Nephron (organoid): Measurements from ENCODE around the gene PPIAL4G.
"Not testable (repeated sequence)": the region's sequence is repeated elsewhere in the genome, so short reads cannot be mapped to it uniquely, and the experiment has no call there.

Experiments used
- H3K27ac Mint-ChIP-seq, 3 experiments: 2 replicates each; pipeline ENCODE4 v1.8.0; 2020; ENCODE audit warnings: mixed read lengths in 3 of 3, mild to moderate bottlenecking in 2 of 3, moderate library complexity in 1 of 3
- H3K27me3 Mint-ChIP-seq: 2 replicates; pipeline ENCODE4 v1.8.0; 2021; ENCODE audit warnings: low read depth, mild to moderate bottlenecking, moderate library complexity, mixed read lengths
- H3K36me3 Mint-ChIP-seq: 2 replicates; pipeline ENCODE4 v1.8.0; 2020; ENCODE audit warnings: low read depth, mixed read lengths
- H3K4me1 Mint-ChIP-seq: 2 replicates; pipeline ENCODE4 v1.8.0; 2020; ENCODE audit warnings: mixed read lengths
- H3K4me3 Mint-ChIP-seq, 3 experiments: 2 replicates each; pipeline ENCODE4 v1.8.0; 2020; ENCODE audit warnings: mild to moderate bottlenecking in 3 of 3, mixed read lengths in 3 of 3, moderate library complexity in 2 of 3
- H3K9me3 Mint-ChIP-seq: 2 replicates; pipeline ENCODE4 v1.8.0; 2020; ENCODE audit warnings: mixed read lengths
- TF ChIP-seq, protein P1 (sequence below), 3 experiments: fragments of 200-600 bp; sonication (generic); IDR thresholded peaks; one replicate each; pipeline ENCODE4 v1.5.0; 2021; ENCODE audit warnings: antibody characterized with exemption in 3 of 3; ENCODE audit not compliant: unreplicated experiment in 3 of 3

The PPIAL4G gene

DNA sequence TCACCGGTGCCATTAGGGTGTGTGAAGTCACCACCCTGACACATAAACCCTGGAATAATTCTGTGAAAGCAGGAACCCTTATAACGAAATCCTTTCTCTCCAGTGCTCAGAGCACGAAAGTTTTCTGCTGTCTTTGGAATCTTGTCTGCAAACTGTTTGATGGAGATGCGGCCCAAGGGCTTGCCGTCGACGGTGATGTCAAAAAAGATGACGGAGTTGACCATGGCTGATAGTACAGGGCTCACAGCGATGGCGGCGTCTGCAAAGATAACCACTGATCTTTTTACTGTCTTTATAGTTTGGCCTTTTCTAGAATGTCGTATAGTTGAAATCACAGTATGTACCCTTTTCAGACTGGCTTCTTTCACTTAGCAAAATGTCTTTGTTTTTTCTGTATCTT lies at the start of gene PPIAL4G:
Gene PPIAL4G, minus strand, starts transcription at position 274 of the 400 bp plus-strand sequence. Its CDS starts 50 bp downstream, at position 224.
- H3K27ac Mint-ChIP-seq, H3K36me3 Mint-ChIP-seq, H3K27me3 Mint-ChIP-seq, H3K4me1 Mint-ChIP-seq, H3K9me3 Mint-ChIP-seq, H3K4me3 Mint-ChIP-seq: not testable (repeated sequence)

DNA sequence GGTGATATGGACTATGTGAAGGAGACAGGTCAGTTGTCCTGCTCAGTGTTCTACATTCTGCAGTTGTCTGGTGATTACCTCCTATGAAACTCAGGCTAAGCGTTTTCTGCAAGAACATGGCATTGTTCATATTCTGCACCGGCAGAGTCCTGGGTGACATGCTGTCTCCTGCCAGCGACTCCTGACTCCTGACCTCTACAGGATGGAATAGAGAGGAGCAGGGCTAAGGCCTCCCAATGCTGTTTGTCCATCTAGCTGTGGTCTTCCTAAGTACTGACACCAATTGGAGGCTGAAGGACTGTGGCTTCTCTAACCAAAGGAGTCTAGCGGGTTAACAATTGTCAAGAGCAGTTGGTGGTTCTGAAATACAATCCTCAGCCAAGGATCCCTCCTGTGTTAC lies 49.1 kb upstream of the PPIAL4G start:
- H3K9me3 Mint-ChIP-seq, H3K27me3 Mint-ChIP-seq, H3K4me1 Mint-ChIP-seq, H3K36me3 Mint-ChIP-seq, H3K4me3 Mint-ChIP-seq, H3K27ac Mint-ChIP-seq: not testable (repeated sequence)

DNA sequence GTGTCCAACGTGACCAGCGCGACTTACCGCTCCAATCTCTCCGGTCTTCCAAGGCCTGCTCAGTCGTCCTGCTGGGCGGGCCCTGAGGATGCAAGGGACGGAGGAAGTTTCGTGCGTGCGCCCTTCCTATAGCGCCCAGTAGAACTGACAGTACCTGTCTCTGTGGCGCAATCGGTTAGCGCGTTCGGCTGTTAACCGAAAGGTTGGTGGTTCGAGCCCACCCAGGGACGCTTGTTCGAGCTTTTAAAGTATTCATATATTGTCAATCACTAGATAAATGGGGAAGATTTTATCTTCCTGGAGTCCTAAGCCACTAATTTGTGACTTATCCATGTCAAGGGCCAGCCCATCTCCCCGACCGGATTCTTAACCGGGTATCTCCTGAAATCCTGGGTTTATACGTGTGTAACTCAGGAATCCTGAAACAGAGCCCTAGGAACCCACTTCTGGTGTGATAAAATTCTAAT lies 46.0 kb upstream of the PPIAL4G start:
- H3K27ac Mint-ChIP-seq, H3K27me3 Mint-ChIP-seq, H3K4me1 Mint-ChIP-seq, H3K36me3 Mint-ChIP-seq, H3K9me3 Mint-ChIP-seq: not testable (repeated sequence)
- peak overlapping the region; percentile 74 to 87 (median 83) for H3K4me3 Mint-ChIP-seq

DNA sequence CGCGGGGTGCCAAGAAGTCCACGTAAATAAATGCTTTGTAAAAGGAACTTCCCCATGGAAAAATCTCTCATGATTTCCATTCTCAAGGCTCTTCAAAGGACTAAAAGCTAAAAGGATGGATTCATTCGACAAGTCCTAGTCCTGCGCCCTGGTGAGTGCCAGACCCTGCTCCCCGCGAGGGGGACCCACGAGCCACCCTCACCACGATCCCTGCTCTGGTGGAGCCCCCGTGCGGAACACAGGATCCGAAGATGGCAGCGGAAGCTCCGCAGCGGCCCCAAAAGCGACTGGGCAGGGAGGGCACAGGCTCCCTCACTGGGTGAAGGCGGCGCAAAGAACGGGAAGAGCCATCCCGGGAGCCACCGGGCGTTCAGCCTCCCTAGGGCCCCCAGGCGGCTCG lies 45.5 kb upstream of the PPIAL4G start:
- TF ChIP-seq, protein P1, sequence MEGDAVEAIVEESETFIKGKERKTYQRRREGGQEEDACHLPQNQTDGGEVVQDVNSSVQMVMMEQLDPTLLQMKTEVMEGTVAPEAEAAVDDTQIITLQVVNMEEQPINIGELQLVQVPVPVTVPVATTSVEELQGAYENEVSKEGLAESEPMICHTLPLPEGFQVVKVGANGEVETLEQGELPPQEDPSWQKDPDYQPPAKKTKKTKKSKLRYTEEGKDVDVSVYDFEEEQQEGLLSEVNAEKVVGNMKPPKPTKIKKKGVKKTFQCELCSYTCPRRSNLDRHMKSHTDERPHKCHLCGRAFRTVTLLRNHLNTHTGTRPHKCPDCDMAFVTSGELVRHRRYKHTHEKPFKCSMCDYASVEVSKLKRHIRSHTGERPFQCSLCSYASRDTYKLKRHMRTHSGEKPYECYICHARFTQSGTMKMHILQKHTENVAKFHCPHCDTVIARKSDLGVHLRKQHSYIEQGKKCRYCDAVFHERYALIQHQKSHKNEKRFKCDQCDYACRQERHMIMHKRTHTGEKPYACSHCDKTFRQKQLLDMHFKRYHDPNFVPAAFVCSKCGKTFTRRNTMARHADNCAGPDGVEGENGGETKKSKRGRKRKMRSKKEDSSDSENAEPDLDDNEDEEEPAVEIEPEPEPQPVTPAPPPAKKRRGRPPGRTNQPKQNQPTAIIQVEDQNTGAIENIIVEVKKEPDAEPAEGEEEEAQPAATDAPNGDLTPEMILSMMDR (IDR thresholded peaks at IDR 0.05; ENCODE audit: unreplicated experiment in 3 of 3), result peak in 1 of 3 experiments; percentile 15
- H3K4me1 Mint-ChIP-seq, H3K27ac Mint-ChIP-seq, H3K4me3 Mint-ChIP-seq, H3K9me3 Mint-ChIP-seq, H3K27me3 Mint-ChIP-seq, H3K36me3 Mint-ChIP-seq: not testable (repeated sequence)

DNA sequence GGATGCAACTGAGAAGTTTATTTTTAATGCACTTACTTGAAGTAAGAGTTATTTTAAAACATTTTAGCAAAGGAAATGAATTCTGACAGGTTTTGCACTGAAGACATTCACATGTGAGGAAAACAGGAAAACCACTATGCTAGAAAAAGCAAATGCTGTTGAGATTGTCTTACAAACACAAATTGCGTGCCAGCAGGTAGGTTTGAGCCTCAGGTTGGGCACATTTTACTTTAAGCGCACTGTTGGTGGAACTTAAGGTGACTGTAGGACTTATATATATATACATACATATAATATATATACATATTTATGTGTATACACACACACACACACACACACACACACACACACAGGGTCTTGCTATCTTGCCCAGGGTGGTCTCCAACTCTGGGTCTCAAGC lies 43.5 kb upstream of the PPIAL4G start:
- H3K36me3 Mint-ChIP-seq, H3K27me3 Mint-ChIP-seq, H3K9me3 Mint-ChIP-seq, H3K4me3 Mint-ChIP-seq, H3K27ac Mint-ChIP-seq, H3K4me1 Mint-ChIP-seq: not testable (repeated sequence)

DNA sequence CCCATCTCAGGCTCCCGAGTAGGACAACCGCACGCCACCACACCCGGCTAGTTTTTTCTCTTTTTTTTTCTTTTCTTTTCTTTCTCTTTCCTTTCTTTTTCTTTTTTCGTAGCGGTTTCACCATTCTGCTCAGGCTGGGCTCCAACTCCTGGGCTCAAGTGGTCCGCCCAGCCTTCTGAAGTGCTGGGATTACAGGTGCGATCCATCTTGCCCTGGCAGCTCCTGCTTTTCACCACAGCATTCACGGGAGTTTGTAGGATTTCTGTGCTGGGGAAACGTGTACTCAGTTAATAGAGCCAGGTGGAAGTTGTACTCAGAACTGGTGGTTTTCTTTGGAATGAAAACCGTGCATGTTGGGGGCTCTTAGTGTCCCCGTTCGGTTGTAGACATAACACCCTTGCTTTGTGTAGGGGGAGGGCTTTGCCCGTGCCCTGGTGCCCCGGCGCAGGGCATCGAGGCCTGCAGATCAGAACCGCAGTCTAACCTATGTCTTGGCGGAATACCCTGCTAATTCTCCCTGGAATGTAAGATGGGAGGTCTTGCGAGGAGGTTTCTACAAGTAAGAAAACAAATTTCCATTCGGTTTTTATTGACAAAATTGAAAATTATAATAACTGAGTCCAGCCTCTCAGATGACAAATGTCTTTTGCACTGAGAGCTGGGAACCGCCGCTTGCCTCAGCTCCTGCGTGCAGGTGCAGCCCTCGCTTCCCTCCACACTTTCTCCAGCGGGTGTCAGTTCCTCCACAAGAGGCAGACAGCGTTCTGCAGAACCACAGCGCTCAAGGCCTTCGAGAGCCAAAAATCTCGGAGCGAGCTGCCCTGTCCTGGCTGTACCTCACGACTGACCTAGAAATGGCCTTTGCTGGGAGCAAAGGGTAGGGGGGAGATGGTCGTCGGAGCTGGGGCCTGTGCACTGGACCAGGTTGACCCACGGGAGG lies 40.4 kb upstream of the PPIAL4G start:
- not testable (repeated sequence) for H3K27me3 Mint-ChIP-seq, H3K9me3 Mint-ChIP-seq, H3K4me1 Mint-ChIP-seq, H3K36me3 Mint-ChIP-seq
- H3K4me3 Mint-ChIP-seq, result peak overlapping the region; percentile 86 to 90 (median 88)
- peak overlapping the region; percentile 99 to 100 (median 100) for H3K27ac Mint-ChIP-seq

DNA sequence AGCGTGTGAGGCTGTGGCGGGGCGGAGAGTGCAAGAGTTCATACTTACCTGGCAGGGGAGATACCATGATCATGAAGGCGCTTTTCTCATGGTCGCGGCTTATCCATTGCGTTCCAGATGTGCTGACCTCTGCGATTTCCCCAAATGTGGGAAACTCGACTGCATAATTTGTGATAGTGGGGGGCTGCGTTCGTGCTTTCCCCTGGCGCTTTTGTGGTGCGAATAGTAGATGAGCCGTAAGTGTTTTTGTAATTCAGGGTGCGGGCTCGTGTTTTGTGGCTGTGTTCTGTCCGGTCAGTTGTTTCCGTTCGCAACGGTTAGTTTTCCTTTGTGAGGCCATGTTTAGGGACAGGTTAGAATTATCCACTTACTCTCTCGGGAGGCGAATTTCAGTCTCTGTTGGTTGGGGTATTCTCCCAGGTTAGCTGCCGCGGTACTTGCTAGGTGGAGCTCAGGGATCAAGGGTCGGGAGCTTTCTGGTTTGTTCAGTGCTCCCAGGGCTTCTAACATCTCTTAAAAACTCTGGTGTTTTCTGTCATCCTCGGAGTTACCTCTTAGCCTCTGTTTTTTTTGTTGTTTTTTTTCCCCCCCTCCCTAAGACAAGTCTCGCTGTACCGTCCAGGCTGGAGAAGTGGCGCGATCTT lies 39.6 kb upstream of the PPIAL4G start:
- not testable (repeated sequence) for H3K36me3 Mint-ChIP-seq, H3K9me3 Mint-ChIP-seq, H3K4me1 Mint-ChIP-seq, H3K27me3 Mint-ChIP-seq
- H3K4me3 Mint-ChIP-seq, result peak overlapping the region; percentile 86 to 90 (median 88)
- H3K27ac Mint-ChIP-seq, result peak overlapping the region; percentile 99 to 100 (median 100)

DNA sequence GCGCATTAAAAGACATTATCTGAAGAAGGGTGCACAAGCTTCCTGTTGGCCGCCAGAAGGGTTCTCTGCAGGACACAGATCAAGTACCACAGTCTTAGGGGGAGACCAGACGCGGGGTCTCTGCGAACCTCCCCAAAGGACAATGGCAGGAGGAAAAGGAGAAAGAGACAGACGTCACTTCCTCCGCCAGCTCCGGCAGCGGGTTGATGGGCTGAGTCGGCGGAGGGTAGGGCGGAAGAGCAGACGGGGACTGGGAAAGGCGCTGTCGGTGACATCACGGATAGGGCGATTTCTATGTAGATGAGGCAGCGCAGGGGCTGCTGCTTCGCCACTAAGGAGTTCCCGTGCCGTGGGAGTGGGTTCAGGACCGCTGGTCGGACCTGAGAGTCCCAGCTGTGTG lies 39.0 kb upstream of the PPIAL4G start:
- H3K27me3 Mint-ChIP-seq, H3K36me3 Mint-ChIP-seq, H3K9me3 Mint-ChIP-seq, H3K4me1 Mint-ChIP-seq: not testable (repeated sequence)
- H3K4me3 Mint-ChIP-seq, result peak overlapping the region; percentile 86 to 90 (median 88)
- peak overlapping the region; percentile 99 to 100 (median 100) for H3K27ac Mint-ChIP-seq

DNA sequence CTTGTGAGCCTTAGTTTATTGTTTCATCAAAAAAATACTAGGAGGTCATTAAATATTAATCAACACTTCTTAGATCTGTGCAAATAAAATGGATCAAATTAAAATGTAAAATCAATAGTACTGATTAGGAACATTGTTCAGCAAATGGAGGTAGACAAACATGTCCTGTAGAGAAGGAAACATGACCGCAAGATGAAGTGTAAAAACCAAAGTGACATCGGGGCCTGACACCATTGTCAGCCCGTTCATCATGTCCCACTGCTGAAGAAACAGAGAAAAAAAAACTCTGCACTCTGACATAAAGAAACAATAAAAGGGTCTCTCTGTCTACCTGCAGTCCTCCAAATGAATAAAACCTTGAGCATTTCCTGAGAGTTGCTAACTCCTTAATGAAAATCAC lies 31.2 kb upstream of the PPIAL4G start:
- H3K4me3 Mint-ChIP-seq, H3K9me3 Mint-ChIP-seq, H3K27me3 Mint-ChIP-seq, H3K27ac Mint-ChIP-seq, H3K4me1 Mint-ChIP-seq, H3K36me3 Mint-ChIP-seq: not testable (repeated sequence)

DNA sequence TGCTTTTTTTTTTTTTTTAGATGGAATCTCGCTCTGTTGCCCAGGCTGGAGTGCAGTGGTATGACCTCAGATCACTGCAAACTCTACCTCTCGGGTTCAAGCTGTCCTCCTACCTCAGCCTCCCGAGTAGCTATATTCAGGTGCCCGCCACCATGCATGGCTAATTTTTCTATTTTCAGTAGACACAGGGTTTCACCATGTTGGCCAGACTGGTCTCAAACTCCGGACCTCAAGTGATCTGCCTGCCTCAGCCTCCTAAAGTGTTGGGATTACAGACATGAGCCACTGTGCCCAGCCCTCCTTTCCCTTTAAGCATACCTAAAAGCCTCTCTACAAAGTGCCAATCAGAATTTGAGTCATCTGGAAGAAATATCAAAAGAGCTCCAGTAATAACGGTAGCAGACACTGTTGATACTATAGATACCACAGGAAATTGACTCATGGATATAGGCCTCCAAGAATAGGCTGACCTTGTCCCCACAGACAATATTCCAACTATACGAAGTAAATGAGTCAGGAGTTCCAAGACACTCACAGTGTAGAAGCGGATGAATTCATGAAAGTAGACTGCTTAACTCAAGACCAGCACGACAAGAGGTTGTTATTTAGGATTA lies 29.6 kb upstream of the PPIAL4G start:
- H3K36me3 Mint-ChIP-seq, H3K27ac Mint-ChIP-seq, H3K4me1 Mint-ChIP-seq, H3K27me3 Mint-ChIP-seq, H3K4me3 Mint-ChIP-seq, H3K9me3 Mint-ChIP-seq: not testable (repeated sequence)

DNA sequence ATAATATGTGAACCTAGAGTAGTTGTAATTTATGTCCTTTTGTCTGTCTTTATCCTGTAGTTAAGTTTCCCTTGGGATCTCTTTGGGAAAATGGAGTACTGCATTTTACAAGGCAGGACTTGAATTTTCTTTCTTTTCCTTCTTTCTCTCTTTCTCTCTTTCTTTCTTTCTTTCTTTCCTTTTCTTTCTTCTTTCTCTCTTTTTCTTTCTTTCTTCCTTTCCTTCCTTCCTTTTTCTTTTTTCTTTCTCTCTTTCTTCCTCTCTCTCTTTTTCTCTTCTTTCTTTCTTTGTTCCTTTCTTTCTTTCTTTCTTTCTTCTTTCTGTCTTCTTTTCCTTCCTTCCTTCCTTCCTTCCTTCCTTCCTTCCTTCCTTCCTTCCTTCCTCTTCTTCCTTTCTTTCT lies 10.8 kb upstream of the PPIAL4G start:
- H3K9me3 Mint-ChIP-seq, H3K27me3 Mint-ChIP-seq, H3K4me3 Mint-ChIP-seq, H3K27ac Mint-ChIP-seq, H3K4me1 Mint-ChIP-seq, H3K36me3 Mint-ChIP-seq: not testable (repeated sequence)

DNA sequence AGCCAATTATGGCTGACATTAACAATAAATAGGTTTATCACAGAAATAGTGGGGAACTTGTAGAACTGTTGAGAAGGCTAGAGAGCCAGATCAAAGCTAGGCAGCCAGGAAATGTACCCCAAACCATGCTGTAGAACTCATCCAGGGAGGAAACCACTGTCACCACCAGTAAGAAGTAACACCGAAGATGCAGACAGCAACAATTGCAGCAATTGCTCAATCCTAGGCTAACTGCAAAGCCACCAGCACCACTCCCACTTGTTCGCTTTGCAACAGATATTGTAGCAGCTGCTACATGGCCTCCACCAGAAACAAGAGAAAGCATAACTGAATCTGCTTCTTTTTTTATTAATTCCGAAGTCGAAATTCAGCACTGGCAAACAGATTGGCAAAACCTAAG lies 2.0 kb downstream of the PPIAL4G start:
- H3K27ac Mint-ChIP-seq, H3K36me3 Mint-ChIP-seq, H3K4me1 Mint-ChIP-seq, H3K4me3 Mint-ChIP-seq, H3K9me3 Mint-ChIP-seq, H3K27me3 Mint-ChIP-seq: not testable (repeated sequence)

DNA sequence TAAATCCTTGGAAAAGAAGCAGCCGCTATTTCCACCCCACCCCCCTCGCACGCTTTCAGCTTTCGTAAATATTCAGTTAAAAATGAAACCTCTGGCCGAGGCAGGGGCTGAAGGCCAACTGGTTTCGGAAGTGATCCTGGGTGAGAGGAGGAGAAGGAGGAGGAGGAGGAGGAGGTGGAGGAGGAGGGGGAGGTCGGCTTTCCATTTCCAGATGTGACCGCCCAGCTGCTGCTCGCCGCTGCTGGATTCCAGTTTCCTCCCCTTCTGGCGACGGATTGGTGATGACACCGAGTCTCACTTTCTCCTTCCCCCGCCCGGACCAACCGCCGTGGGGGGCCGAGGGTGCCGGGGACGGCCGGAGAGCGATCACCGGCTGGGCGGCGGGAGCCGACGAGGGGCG lies 23.4 kb downstream of the PPIAL4G start:
- not testable (repeated sequence) for H3K27me3 Mint-ChIP-seq, H3K27ac Mint-ChIP-seq, H3K4me1 Mint-ChIP-seq, H3K9me3 Mint-ChIP-seq, H3K36me3 Mint-ChIP-seq
- peak overlapping the region in 2 of 3 experiments; percentile 59 to 76 for H3K4me3 Mint-ChIP-seq
